Fibroblast of mammary gland (primary cell): ENCODE data around the gene GNG11.
A peak's percentile ranks its signal among the peaks of the same experiment; 100 is the strongest.
"Not testable (repeated sequence)": the region's sequence is repeated elsewhere in the genome, so short reads cannot be mapped to it uniquely, and the experiment has no call there.

ENCODE experiments used
- DNase-seq: peaks from one replicate; pipeline ENCODE4 v3.0.0-alpha.2; 2010; ENCODE audit warnings: low read depth
- H3K4me3 ChIP-seq: 2 replicates; pipeline ENCODE4 v1.5.1; 2011; ENCODE audit warnings: low read depth, mild to moderate bottlenecking, low read length, moderate library complexity; ENCODE audit not compliant: control insufficient read depth
- TF ChIP-seq, protein P1 (sequence below): conservative IDR thresholded peaks from 2 replicates; pipeline ENCODE4 v1.5.1; 2011; ENCODE audit warnings: low read depth, low read length, inconsistent platforms; ENCODE audit not compliant: control insufficient read depth, insufficient read depth

Gene GNG11

DNA sequence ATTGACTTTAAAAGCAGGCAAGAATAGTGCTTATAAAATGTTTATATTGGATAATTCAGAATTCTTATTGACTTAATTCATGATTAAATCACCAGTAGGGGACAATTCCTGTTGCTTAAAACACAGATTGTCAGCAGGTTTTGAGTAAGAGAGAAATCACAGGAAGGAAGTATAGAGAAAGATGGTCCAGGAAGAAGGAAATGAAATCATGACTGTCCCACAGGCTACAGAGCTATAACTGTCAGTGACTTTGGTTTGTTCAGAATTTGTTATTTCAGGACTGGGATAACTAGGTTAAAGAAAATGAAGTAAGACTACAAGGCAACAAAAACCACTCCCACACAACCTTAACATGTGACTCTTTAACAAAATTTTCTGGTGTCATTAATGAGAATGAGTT lies 8.3 kb upstream of the GNG11 start:
- TF ChIP-seq, protein P1, sequence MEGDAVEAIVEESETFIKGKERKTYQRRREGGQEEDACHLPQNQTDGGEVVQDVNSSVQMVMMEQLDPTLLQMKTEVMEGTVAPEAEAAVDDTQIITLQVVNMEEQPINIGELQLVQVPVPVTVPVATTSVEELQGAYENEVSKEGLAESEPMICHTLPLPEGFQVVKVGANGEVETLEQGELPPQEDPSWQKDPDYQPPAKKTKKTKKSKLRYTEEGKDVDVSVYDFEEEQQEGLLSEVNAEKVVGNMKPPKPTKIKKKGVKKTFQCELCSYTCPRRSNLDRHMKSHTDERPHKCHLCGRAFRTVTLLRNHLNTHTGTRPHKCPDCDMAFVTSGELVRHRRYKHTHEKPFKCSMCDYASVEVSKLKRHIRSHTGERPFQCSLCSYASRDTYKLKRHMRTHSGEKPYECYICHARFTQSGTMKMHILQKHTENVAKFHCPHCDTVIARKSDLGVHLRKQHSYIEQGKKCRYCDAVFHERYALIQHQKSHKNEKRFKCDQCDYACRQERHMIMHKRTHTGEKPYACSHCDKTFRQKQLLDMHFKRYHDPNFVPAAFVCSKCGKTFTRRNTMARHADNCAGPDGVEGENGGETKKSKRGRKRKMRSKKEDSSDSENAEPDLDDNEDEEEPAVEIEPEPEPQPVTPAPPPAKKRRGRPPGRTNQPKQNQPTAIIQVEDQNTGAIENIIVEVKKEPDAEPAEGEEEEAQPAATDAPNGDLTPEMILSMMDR = no peak
- no peak overlapping the region for H3K4me3 ChIP-seq
- no peak for DNase-seq

DNA sequence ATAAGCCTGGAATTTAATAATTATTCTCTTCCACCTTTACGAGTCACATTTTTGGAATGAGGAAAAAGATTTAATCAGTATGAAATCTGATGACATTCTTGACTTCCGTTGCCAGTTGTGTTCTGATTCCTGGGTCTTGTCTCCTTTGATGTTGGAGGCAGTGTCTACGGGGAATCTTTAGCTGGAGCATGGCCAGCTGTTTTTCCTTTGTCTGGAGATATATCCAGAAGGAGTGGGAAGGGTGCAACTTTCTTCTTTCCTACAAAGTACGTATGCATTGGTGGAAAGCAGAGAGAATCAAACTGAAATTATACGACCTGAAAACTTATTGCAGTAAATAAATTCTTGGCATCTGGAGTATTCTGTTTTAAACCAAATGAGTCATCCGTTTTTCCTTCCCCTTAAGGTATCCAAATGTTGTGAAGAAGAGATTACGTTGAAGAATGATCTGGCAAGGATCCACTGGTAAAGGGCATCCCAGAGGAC lies 6.9 kb upstream of the GNG11 start:
- TF ChIP-seq, protein P1 = no peak
- H3K4me3 ChIP-seq = no peak overlapping the region
- peak; percentile 82 for DNase-seq

DNA sequence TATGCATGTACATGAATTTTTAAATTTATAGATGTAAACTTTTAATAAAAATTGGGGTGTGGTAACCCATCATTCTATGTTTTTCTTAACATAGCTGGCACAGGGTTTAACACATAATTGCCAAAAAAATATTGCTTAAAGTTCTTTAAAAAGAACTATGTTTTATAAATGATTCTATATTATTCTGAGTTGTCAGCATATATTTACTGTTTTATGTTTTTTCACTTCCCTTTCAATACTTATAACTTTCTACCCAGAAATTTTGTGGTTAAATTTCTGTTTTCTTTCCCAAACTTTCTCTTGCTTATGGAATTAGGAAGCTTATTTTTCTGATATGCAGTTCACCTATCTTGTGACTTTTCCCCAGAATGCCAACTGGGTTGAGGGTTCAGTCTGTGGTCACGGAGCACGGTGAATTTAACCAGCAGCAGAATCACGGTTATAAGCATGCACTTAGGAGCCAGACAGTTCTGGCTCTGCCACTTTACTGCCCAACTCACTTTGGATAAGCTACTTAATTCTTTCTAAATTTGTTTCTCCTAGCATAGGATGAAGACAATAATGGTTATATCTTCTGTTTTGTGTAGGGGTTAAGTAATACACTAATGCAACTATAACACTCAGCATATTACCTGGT lies 6.2 kb upstream of the GNG11 start:
- not testable (repeated sequence) for DNase-seq, H3K4me3 ChIP-seq

DNA sequence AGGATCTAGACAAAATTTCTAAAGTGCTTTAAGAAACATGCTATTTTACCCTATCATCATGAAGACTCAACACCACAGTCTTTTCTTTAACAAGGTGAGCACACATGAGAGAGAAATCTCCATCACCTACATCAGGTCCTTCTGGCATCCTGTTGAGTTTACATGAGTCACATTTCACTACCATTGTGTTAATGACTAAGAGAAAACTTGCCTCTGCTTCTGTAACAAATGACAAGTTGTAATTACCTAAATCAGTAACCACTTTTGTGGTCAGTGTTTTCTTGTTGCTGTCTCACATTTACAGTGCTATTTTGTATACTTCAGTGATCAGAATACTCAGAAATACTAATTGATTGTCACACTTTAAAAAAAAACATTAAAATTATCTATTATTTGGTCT lies 5.6 kb upstream of the GNG11 start:
- DNase-seq, H3K4me3 ChIP-seq: not testable (repeated sequence)

DNA sequence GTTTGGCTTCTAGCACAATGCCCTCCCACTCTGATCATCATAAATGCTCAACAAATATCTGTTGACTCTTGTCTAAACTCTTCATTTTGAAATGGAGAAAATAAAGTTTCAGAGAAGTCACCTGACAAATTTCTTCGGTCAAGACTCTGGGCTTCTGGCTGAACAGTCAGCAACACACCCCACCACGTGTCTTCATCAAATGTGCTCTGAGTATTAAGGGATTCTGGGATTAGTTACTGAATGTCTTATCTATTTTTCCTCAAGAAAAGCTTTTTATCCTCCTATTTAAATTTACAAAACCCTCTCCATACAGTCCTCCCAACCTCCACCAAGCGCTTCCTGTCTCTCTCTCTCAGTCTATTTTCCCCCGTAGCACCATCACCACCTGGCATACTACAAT lies 5.2 kb upstream of the GNG11 start:
- not testable (repeated sequence) for DNase-seq, H3K4me3 ChIP-seq

DNA sequence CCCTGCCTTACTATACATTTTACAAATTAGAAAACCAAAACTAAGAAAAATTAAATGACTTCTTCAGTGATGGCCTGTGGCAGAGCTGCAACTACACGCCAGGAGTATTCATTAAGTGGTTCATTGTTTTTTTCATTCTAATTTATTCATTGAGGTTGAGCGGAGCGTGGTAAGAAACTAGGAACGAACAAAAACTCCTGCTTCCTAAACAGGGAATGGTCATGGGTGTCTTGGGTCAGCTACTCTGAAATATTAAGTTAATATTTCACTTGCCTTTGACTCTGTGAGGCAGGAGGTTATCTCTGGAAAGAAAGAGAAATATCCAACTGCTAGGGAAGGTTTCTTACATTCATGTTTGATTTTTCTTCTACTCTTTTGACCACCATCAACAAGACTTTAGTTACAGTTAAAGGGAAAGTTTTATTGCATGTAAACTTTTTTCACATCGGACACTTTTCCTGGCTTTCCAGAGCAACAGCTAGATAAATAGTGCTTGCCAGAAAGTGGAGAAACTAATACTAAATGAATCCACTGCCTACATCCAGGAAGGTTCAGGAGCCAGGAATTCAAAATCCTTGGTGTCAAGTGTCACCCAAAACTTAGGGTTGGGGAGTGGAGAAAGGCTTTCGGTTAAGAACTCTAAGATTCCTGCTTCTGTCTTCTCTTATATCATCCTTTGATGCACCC lies 896 bp upstream of the GNG11 start:
- TF ChIP-seq, protein P1 = no peak
- peak overlapping the region; percentile 86 for H3K4me3 ChIP-seq
- DNase-seq = peak; percentile 41

DNA sequence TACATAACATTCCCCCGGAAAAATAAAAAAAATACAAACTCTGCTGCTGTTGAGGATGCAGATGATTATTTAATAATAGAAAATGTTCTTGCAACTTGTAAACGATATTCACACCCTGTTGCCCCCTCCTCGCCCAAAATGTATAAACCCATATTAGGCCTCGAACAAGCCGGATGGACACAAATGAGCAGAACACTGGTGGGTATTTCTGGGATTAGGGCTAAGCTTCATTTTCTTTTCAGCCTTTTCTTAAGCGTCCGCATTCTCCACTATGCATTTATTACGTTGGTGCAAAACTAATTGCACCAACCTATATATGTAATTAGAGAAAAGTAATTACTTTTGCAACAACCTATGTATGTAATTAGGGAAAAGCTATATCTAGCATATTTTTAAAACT lies 349 bp upstream of the GNG11 start:
- TF ChIP-seq, protein P1 = no peak
- DNase-seq = no peak
- H3K4me3 ChIP-seq = peak overlapping the region; percentile 86

DNA sequence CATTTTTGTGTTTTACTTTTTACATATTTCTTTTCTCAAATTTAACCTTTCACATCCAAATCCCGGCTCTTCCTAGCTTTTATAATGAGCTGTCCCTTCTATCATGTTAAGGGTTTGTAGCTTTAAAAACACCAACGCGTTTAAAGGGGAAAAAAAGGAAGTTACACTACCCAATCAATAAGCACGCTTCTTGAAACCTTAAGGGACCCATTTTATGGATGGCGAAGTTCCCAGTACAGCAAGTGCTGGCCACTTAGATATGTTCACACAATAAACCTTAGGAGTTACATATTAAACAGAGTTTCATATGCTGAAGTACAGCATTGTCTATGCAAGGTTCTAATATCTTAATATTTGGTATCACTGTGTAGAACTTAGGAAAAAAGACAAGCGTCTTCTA lies 1.8 kb downstream of the GNG11 start:
- TF ChIP-seq, protein P1 = no peak
- H3K4me3 ChIP-seq = peak overlapping the region; percentile 86
- DNase-seq = peak; percentile 59
